K562 (cell line): ENCODE results near the gene SLC6A16. TPM values are rescaled to one million over a fixed set of nuclear protein-coding genes. Genes with fewer than 3 reads are reported as not detected.

Experiments used
- ARNT ChIP-seq, 2 experiments: fragments of 450-650 bp; IDR thresholded peaks; 2 replicates each; pipeline ENCODE4 v1.6.1; 2016; ENCODE audit warnings: mild to moderate bottlenecking in 1 of 2
- BRD9 ChIP-seq: fragments of 450-650 bp; IDR thresholded peaks from 2 replicates; pipeline ENCODE4 v1.6.1; 2018; ENCODE audit warnings: low read depth; ENCODE audit not compliant: partially characterized antibody
- CBFA2T2 ChIP-seq: fragments of 450-650 bp; conservative IDR thresholded peaks from 2 replicates; pipeline ENCODE4 v1.6.1; 2017; ENCODE audit warnings: mild to moderate bottlenecking
- CBX3 ChIP-seq, 2 experiments: IDR thresholded peaks; 1 replicate in 1 of 2; 2 replicates in 1 of 2; pipeline ENCODE4 v1.6.1; 2012; ENCODE audit warnings: inconsistent platforms in 2 of 2, low read length in 2 of 2, borderline replicate concordance in 1 of 2, control low read depth in 1 of 2
- CXXC5 ChIP-seq: fragments of 250-450 bp; sonication (Bioruptor Pico); IDR thresholded peaks from 2 replicates; pipeline ENCODE4 v1.8.0; 2022; ENCODE audit warnings: inconsistent platforms, mild to moderate bottlenecking, moderate library complexity
- ETS2 ChIP-seq: IDR thresholded peaks from 2 replicates; pipeline ENCODE4 v1.6.1; 2016; ENCODE audit warnings: borderline replicate concordance, missing genetic modification characterization, mild to moderate bottlenecking, moderate library complexity, missing compliant biosample characterization; ENCODE audit not compliant: poor library complexity, severe bottlenecking
- FOXA1 ChIP-seq: fragments of 450-650 bp; IDR thresholded peaks from 2 replicates; pipeline ENCODE4 v1.6.1; 2016; ENCODE audit warnings: mild to moderate bottlenecking, borderline replicate concordance
- FOXK1 ChIP-seq: sonication (generic); formaldehyde crosslinking; IDR thresholded peaks from 2 replicates; pipeline ENCODE4 v1.8.0; 2022; ENCODE audit warnings: missing genetic modification reagents, mild to moderate bottlenecking, borderline replicate concordance
- NR0B1 ChIP-seq: fragments of 450-650 bp; IDR thresholded peaks from one replicate; pipeline ENCODE4 v1.6.1; 2018; ENCODE audit warnings: mild to moderate bottlenecking, moderate library complexity; ENCODE audit not compliant: partially characterized antibody
- POLR3G ChIP-seq: IDR thresholded peaks from 2 replicates; pipeline ENCODE4 v1.6.1; 2011; ENCODE audit not compliant: insufficient read length, insufficient replicate concordance; ENCODE audit errors: extremely low read depth
- RBFOX2 ChIP-seq: fragments of 200-400 bp; formaldehyde crosslinking; IDR thresholded peaks from 2 replicates; pipeline ENCODE4 v1.6.1; 2017; ENCODE audit warnings: low read depth, mild to moderate bottlenecking, low read length, moderate library complexity
- SFPQ ChIP-seq: fragments of 200-400 bp; formaldehyde crosslinking; IDR thresholded peaks from 2 replicates; pipeline ENCODE4 v1.6.1; 2017; ENCODE audit warnings: mild to moderate bottlenecking, low read depth, low read length, moderate library complexity
- TAF15 ChIP-seq: fragments of 200-400 bp; formaldehyde crosslinking; IDR thresholded peaks from 2 replicates; pipeline ENCODE4 v1.6.1; 2017; ENCODE audit warnings: mild to moderate bottlenecking, low read depth, low read length, moderate library complexity
- TBP ChIP-seq: optimal IDR thresholded peaks from 2 replicates; pipeline ENCODE3; 2011; ENCODE audit warnings: low read depth, low read length, improper control_type of control experiment
- ZBTB1 ChIP-seq: sonication (generic); formaldehyde crosslinking; IDR thresholded peaks from 2 replicates; pipeline ENCODE4 v1.8.1; 2023; ENCODE audit warnings: missing genetic modification reagents, low read depth, mild to moderate bottlenecking, borderline replicate concordance
- ZBTB12 ChIP-seq: fragments of 250-450 bp; sonication (Bioruptor Pico); IDR thresholded peaks from 2 replicates; pipeline ENCODE4 v1.4.0; 2020
- ZC3H8 ChIP-seq: fragments of 450-650 bp; IDR thresholded peaks from 2 replicates; pipeline ENCODE4 v1.6.1; 2017
- ZKSCAN8 ChIP-seq: fragments of 200-800 bp; sonication (Bioruptor generic); IDR thresholded peaks from 2 replicates; pipeline ENCODE4 v1.6.1; 2016; ENCODE audit warnings: missing genetic modification characterization, missing compliant biosample characterization
- ZNF143 ChIP-seq: sonication (generic); formaldehyde crosslinking; IDR thresholded peaks from 2 replicates; pipeline ENCODE4 v1.9.0; 2022; ENCODE audit warnings: mild to moderate bottlenecking, missing genetic modification reagents
- ZNF23 ChIP-seq: fragments of 250-450 bp; sonication (Bioruptor Pico); IDR thresholded peaks from 2 replicates; pipeline ENCODE4 v1.4.0; 2020; ENCODE audit warnings: mild to moderate bottlenecking
- ZNF280B ChIP-seq: fragments of 250-450 bp; sonication (Bioruptor Pico); IDR thresholded peaks from 2 replicates; pipeline ENCODE4 v1.5.1; 2021; ENCODE audit warnings: mild to moderate bottlenecking
- ZNF507 ChIP-seq: conservative IDR thresholded peaks from 2 replicates; pipeline ENCODE4 v1.6.1; 2017; ENCODE audit warnings: missing genetic modification characterization, missing compliant biosample characterization
- polyA plus RNA-seq, 8 experiments: library from polyadenylated mRNA; depleted of rRNA in 4 of 8; stranded (reverse) in 5 of 8; unstranded in 3 of 8; fragments of >200 nt; fragmentation: Nextera tagmentation in 2 of 8; fragmentation: Illumina TruSeq in 1 of 8; extraction: Ambion mirVana in 2 of 8; extraction: Trizol in 1 of 8; gene quantifications; 2 replicates each; pipeline versions ENCODE4 v1.2.1 to v1.2.3, GENCODE V29; 2011 to 2014; ENCODE audit warnings: inconsistent platforms in 1 of 8, missing spikeins in 1 of 8
- total RNA-seq, 7 experiments: library from RNA; depleted of rRNA in 6 of 7; stranded (reverse); fragments of >200 nt in 6 of 7; fragmentation: Illumina TruSeq in 2 of 7; extraction: Trizol in 2 of 7; gene quantifications; 2 replicates each; pipeline versions ENCODE4 v1.2.1 to v1.2.3, GENCODE V29; 2011 to 2021; ENCODE audit warnings: low replicate concordance in 1 of 7

The SLC6A16 gene
- total and polyA plus RNA-seq, 9 of the 15 experiments (the other 6 are each of a cell fraction or from before 2014, with no cell fraction given), result 0.05 to 0.95 (median 0.36) TPM

GRCh38 chr19:49363268-49364082 is 38.5 kb upstream of the SLC6A16 start, which contains the start of gene DKKL1 (continued):
- no peak for TF ChIP-seq ZBTB12 (CRISPR knock-in tag)
- no peak for TF ChIP-seq FOXK1 (CRISPR knock-in tag)
- TF ChIP-seq TBP, result peak; percentile 55
- no peak for TF ChIP-seq SFPQ
- TF ChIP-seq TAF15, result no peak
- no peak for TF ChIP-seq FOXA1
- TF ChIP-seq ZNF23, result no peak
- TF ChIP-seq ZNF143, result 0 out of 2 replicates have a peak, but pooled peaks have one; percentile 25
- TF ChIP-seq BRD9, result no peak
- TF ChIP-seq RBFOX2, result peak; percentile 68
- TF ChIP-seq CXXC5 (CRISPR knock-in tag), result peak; percentile 91
- TF ChIP-seq ZNF507 (tag), result no peak
- TF ChIP-seq POLR3G, result no peak
- no peak for TF ChIP-seq ZBTB1
- no peak for TF ChIP-seq ZNF280B (CRISPR knock-in tag)
- peak in 1 of 2 experiments; percentile 78; a peak in 1 of 3 replicates for TF ChIP-seq CBX3 (IDR thresholded peaks at IDR 0.05; ENCODE audit: borderline replicate concordance in 1 of 2, low read length in 2 of 2)
- TF ChIP-seq ETS2 (tag), result no peak
- no peak for TF ChIP-seq ZC3H8
- TF ChIP-seq CBFA2T2, result no peak
- TF ChIP-seq NR0B1, result no peak
- no peak for TF ChIP-seq ZKSCAN8 (CRISPR knock-in tag)
- peak in 1 of 2 experiments; percentile 71; a peak in 1 of 4 replicates for TF ChIP-seq ARNT (IDR thresholded peaks at IDR 0.05)
